KMS-11 (cell line): Measurements from ENCODE around the gene PTPRK.
A peak's percentile ranks its signal among the peaks of the same experiment; 100 is the strongest.

ENCODE experiments used
- H2AFZ ChIP-seq: fragments of 200-600 bp; sonication (generic); 2 replicates; pipeline ENCODE4 v1.6.1; 2016; ENCODE audit warnings: antibody characterized with exemption, mixed run types, low read depth
- H3K27ac ChIP-seq: fragments of 200-600 bp; sonication (generic); 2 replicates; pipeline ENCODE4 v1.6.1; 2016; ENCODE audit warnings: mild to moderate bottlenecking, mixed run types
- H3K27me3 ChIP-seq: fragments of 200-600 bp; sonication (generic); 2 replicates; pipeline ENCODE4 v1.6.1; 2017; ENCODE audit warnings: mild to moderate bottlenecking, low read depth, mixed run types, moderate library complexity; ENCODE audit not compliant: insufficient read depth
- H3K36me3 ChIP-seq: fragments of 200-600 bp; sonication (generic); 2 replicates; pipeline ENCODE4 v1.6.1; 2017; ENCODE audit warnings: mild to moderate bottlenecking, mixed run types; ENCODE audit not compliant: insufficient read depth
- H3K4me1 ChIP-seq: fragments of 200-600 bp; sonication (generic); 2 replicates; pipeline ENCODE4 v1.6.1; 2016; ENCODE audit warnings: mild to moderate bottlenecking, low read depth, mixed run types; ENCODE audit not compliant: poor library complexity, severe bottlenecking
- H3K4me2 ChIP-seq: fragments of 200-600 bp; sonication (generic); 2 replicates; pipeline ENCODE4 v1.7.0; 2016; ENCODE audit warnings: mild to moderate bottlenecking, mixed run types
- H3K4me3 ChIP-seq: fragments of 200-600 bp; sonication (generic); IDR thresholded peaks from 2 replicates; pipeline ENCODE4 v1.6.1; 2017; ENCODE audit warnings: low read depth, low read length, mixed read lengths; ENCODE audit not compliant: insufficient read depth
- H3K79me2 ChIP-seq: fragments of 200-600 bp; sonication (generic); 2 replicates; pipeline ENCODE4 v1.6.1; 2016; ENCODE audit warnings: low read depth, mixed run types; ENCODE audit not compliant: insufficient read depth
- H3K9ac ChIP-seq: fragments of 200-600 bp; sonication (generic); 2 replicates; pipeline ENCODE4 v1.6.1; 2016; ENCODE audit warnings: mild to moderate bottlenecking, mixed run types
- H4K20me1 ChIP-seq: fragments of 200-600 bp; sonication (generic); 2 replicates; pipeline ENCODE4 v1.6.1; 2016; ENCODE audit warnings: mild to moderate bottlenecking, mixed run types; ENCODE audit not compliant: insufficient read depth
- TF ChIP-seq, protein P1 (sequence below): fragments of 200-600 bp; sonication (generic); conservative IDR thresholded peaks from 2 replicates; pipeline ENCODE4 v1.6.1; 2017; ENCODE audit warnings: low read depth, mild to moderate bottlenecking, antibody characterized with exemption, low read length, moderate library complexity, mixed read lengths

PTPRK gene

DNA sequence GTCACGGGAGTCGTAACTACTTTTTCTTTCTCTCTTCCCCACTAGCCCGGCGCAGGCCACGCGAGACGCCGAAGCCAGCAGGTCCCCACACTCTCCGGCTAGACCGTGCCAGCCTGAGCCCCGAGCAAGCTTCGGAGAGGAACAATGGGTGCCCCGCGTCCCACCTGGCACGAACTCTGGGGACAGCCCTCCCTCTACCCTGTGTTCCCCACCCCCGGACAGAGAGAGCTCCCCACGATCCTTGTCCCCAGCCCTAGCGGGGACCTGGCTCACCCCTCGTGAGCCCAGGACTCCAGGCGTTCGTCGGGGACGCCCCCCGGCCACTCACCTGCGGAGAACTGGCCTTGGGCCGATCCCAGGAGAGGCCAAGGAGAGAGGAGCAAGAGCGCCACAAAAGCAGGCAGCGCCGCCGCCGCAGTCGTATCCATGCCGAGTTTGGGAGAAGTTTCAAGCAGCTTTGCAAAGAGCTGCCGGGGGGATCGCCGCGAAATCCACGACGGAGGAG lies 416 bp downstream of the PTPRK start:
- H3K79me2 ChIP-seq: peaks cover 53% of the 10 kb centered on the region
- H3K27ac ChIP-seq: peak overlapping the region; percentile 87
- H2AFZ ChIP-seq: peak overlapping the region; percentile 57
- H3K27me3 ChIP-seq: no peaks in the 10 kb centered on the region
- TF ChIP-seq, protein P1, sequence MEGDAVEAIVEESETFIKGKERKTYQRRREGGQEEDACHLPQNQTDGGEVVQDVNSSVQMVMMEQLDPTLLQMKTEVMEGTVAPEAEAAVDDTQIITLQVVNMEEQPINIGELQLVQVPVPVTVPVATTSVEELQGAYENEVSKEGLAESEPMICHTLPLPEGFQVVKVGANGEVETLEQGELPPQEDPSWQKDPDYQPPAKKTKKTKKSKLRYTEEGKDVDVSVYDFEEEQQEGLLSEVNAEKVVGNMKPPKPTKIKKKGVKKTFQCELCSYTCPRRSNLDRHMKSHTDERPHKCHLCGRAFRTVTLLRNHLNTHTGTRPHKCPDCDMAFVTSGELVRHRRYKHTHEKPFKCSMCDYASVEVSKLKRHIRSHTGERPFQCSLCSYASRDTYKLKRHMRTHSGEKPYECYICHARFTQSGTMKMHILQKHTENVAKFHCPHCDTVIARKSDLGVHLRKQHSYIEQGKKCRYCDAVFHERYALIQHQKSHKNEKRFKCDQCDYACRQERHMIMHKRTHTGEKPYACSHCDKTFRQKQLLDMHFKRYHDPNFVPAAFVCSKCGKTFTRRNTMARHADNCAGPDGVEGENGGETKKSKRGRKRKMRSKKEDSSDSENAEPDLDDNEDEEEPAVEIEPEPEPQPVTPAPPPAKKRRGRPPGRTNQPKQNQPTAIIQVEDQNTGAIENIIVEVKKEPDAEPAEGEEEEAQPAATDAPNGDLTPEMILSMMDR: no peak
- peak overlapping the region; percentile 92; the same call in 1 of the 2 replicates for H3K4me2 ChIP-seq
- 0 out of 2 replicates have a peak, but pooled peaks cover 6% of the 10 kb centered on the region for H4K20me1 ChIP-seq
- peaks cover 32% of the 10 kb centered on the region for H3K4me1 ChIP-seq
- no peak overlapping the region for H3K4me3 ChIP-seq
- H3K9ac ChIP-seq: peak overlapping the region; percentile 95
- H3K36me3 ChIP-seq: no peaks in the 10 kb centered on the region

DNA sequence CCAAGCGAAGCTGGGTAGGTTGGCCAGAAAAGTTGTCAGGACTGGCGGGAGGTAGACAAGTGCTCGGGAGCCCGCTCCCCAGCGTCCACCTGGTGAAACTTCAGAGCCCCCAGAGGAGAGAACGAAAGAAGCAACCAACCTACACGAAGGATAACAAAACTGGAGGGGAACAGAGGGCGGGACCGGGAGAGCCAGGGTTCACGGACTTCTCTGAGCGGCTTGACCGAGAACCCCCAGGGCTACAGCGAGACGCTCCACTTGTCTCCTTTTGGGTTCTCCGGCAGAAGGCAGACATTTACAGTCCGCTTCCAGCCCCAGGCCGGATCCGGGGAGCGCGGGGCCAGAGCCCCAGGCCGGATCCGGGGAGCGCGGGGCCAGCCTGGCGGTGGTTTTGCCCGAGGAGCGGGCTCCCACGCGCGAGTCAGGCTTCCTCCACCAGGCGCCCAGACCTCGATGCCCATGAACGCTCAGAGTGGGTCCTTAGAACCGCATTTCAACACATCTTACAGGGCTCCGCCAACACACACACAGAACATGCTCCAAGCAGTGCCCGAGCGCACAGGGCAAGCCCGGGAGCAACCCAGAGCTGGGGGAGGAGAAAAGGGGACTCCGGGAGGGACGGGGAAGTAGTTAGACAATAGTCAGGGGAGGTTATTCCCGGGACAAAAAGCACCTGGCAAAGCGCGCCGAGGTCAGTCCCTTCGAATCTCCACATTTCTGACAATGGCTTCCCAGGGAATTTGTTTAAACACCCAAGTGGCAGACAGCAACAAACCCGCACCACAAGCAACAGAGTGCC lies 1.1 kb downstream of the PTPRK start:
- H3K9ac ChIP-seq: peak overlapping the region; percentile 95
- peak overlapping the region; percentile 87 for H3K27ac ChIP-seq
- H2AFZ ChIP-seq: peak overlapping the region; percentile 57; the same call in 1 of the 2 replicates
- peaks cover 39% of the 10 kb centered on the region for H3K4me1 ChIP-seq
- H3K4me3 ChIP-seq: no peak overlapping the region
- 0 out of 2 replicates have a peak, but pooled peaks cover 6% of the 10 kb centered on the region for H4K20me1 ChIP-seq
- no peaks in the 10 kb centered on the region for H3K27me3 ChIP-seq
- H3K36me3 ChIP-seq: no peaks in the 10 kb centered on the region
- peaks cover 60% of the 10 kb centered on the region for H3K79me2 ChIP-seq
- H3K4me2 ChIP-seq: peak overlapping the region; percentile 92; the same call in 1 of the 2 replicates
- TF ChIP-seq, protein P1: no peak; the same call in 1 of the 2 replicates

DNA sequence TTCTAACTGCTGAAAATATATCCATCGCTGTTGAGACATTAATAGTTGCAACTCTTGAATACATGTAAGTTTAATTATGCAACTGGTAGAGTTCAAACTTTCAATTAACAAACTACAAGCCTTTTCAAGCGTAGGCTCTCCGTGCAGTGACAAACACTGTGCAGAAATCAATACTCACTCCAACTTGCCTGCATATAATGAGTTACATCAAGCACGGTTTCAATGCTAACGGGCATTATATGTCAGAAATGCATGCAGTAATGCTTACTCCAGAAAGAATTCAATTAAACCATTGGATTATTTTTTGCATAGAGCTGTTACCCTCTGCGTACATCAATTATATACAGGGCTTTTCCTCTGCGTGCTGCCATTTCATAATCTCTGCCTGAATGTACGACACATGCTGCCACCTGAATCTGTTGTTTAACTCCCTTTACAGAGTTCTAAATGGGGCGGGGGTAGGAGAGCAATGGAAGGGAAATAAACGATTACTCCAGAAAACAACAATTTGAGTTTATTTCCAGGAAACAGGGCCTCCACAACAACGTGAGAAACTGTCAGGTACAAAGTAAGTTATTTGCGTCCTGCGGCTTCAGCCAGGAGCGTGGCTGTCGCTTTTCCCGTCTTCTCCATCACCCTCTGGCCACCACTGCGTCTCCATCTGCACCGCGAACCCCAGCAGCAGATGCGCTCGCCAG lies 1.8 kb downstream of the PTPRK start:
- Histone ChIP-seq H3K36me3 (no peaks in the 10 kb centered on the region), H2AFZ (0 out of 2 replicates have a peak overlapping the region, but pooled peaks have one; percentile 57), H3K4me1 (peaks cover 39% of the 10 kb centered on the region), H4K20me1 (0 out of 2 replicates have a peak, but pooled peaks cover 6% of the 10 kb centered on the region), H3K27me3 (no peaks in the 10 kb centered on the region), H3K4me3 (no peak overlapping the region), H3K79me2 (peaks cover 66% of the 10 kb centered on the region), H3K4me2 (peak overlapping the region; percentile 92), H3K27ac (peak overlapping the region; percentile 87), H3K9ac (peak overlapping the region; percentile 95)
- TF ChIP-seq, protein P1: no peak; the same call in 1 of the 2 replicates

DNA sequence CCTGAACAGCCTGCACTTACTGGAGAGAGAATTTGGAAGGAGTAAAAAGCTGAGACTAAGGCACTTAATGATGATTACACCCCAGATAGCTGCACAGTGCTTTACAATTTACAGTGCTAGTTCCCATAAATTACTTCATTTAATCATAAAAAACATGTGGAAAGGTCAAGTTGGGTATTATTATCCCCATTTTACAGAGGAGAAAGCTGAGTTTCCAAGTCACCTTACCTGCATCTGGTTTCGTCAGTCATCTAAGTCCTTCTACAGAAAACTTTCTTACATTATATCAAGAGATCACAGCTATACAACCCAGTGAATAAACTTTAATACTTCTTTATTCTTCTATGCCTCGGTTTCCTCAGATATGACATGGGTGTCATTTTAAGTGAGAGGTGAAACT lies 3.3 kb downstream of the PTPRK start:
- H3K4me2 ChIP-seq: peak overlapping the region; percentile 92
- peaks cover 81% of the 10 kb centered on the region for H3K79me2 ChIP-seq
- no peaks in the 10 kb centered on the region for H3K36me3 ChIP-seq
- peak overlapping the region; percentile 87; the same call in 1 of the 2 replicates for H3K27ac ChIP-seq
- peaks cover 39% of the 10 kb centered on the region for H3K4me1 ChIP-seq
- TF ChIP-seq, protein P1: no peak
- peak overlapping the region; percentile 95; the same call in 1 of the 2 replicates for H3K9ac ChIP-seq
- H3K4me3 ChIP-seq: no peak overlapping the region
- H3K27me3 ChIP-seq: no peaks in the 10 kb centered on the region
- H2AFZ ChIP-seq: no peak overlapping the region
- 0 out of 2 replicates have a peak, but pooled peaks cover 6% of the 10 kb centered on the region for H4K20me1 ChIP-seq
